ENCODE measurements around the gene SCN2B. TPM values are rescaled to one million over a fixed set of nuclear protein-coding genes. Genes with fewer than 3 reads are reported as not detected.

Gene SCN2B
- total and polyA plus RNA-seq, 2 of the 4 experiments (the other 2 are of a cell fraction): under 0.01 to 0.05 TPM

DNA sequence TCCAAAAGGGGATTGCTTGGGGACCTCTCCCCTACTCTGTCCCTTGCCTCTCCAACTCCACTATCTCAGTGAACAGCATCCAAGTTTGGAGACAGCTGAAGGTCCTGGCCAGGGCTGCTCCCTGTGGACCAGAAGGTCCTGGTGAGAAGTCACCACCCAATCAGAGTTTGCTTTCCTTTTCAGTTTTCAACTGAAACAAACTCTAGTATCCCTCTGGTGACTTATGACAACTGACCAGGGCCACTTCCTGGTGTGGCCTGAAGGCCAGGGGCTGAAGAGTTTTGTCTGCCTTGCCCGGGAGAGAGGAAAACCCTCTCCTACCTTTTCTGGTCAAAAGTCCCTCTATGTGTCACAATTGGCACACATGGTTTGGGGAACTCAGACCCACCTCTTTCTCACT, 43.3 kb upstream of the SCN2B start:
- CTCF ChIA-PET: no interaction called here
- Histone ChIP-seq H4K8ac (ENCODE audit: low read depth in 2 of 2, low read length in 2 of 2) (no peak overlapping the region), H4K91ac (ENCODE audit: insufficient read depth, low read depth, low read length) (no peak overlapping the region), H3K4ac (ENCODE audit: low read depth, low read length) (no peak overlapping the region), H2BK15ac (ENCODE audit: low read depth, low read length) (no peak overlapping the region), H3K4me2 (ENCODE audit: low read depth, low read length) (no peak overlapping the region), H2AK9ac (replicated peaks; ENCODE audit: low read depth, low read length, poor library complexity) (no peak overlapping the region), H3K4me1 (ENCODE audit: control insufficient read depth, insufficient read depth, low read length) (no peaks in the 10 kb centered on the region), H2AK5ac (ENCODE audit: low read depth, low read length) (no peak overlapping the region), H3K9me3 (ENCODE audit: control insufficient read depth, insufficient read depth, low read length) (no peaks in the 10 kb centered on the region), H3K14ac (replicated peaks; ENCODE audit: low read depth, low read length) (no peak overlapping the region), H4K5ac (ENCODE audit: low read depth, low read length) (no peak overlapping the region), H3K4me3 (ENCODE audit: insufficient read depth, low read depth, low read length) (no peak overlapping the region), H2BK20ac (ENCODE audit: low read depth, low read length) (no peak overlapping the region), H2BK120ac (ENCODE audit: low read depth, low read length) (no peak overlapping the region), H3K56ac (ENCODE audit: extremely low read depth, insufficient read depth, low read length) (no peak overlapping the region), H3K9me1 (ENCODE audit: insufficient read depth, low read length) (no peaks in the 10 kb centered on the region), H3K9ac (ENCODE audit: low read depth, low read length) (no peak overlapping the region), H3K79me1 (ENCODE audit: low read depth in 1 of 2, low read length in 2 of 2) (no peaks in the 10 kb centered on the region), H2BK5ac (ENCODE audit: low read depth, low read length, poor library complexity, severe bottlenecking) (no peak overlapping the region), H3K27ac (ENCODE audit: insufficient read depth, low read length) (no peak overlapping the region), H3K36me3 (ENCODE audit: control insufficient read depth, insufficient read depth, low read length) (no peaks in the 10 kb centered on the region), H4K20me1 (ENCODE audit: insufficient read depth, low read length) (no peaks in the 10 kb centered on the region), H3K27me3 (ENCODE audit: control insufficient read depth, insufficient read depth, low read length) (peaks cover 7% of the 10 kb centered on the region; the same call in 1 of the 2 replicates), H3K23ac (ENCODE audit: low read depth, low read length) (no peak overlapping the region), H2AFZ (replicated peaks; ENCODE audit: low read length, poor library complexity) (no peak overlapping the region), H3K18ac (ENCODE audit: low read depth, low read length) (no peak overlapping the region)
- POLR2A ChIA-PET (ENCODE audit: unreplicated experiment): no interaction called here
- no TSS peak for BruUV-seq (replicated peaks)
- dilution Hi-C loops (cut with HindIII; ENCODE audit: low sequenced_read_pairs, unreplicated experiment): no loop called here
- no CpG with 5 or more reads among the region's 1 CpG for WGBS, 2 experiments (ENCODE audit: extremely low coverage in 2 of 2, insufficient read length in 1 of 2)
- ATAC-seq (ENCODE audit: low read depth) (no peak), DNase-seq (no peak)
- intact Hi-C loops (cut with micrococcal nuclease): no loop called here
- TF ChIP-seq MXI1 (IDR thresholded peaks at IDR 0.05; ENCODE audit: borderline replicate concordance, low read depth, low read length) (no peak), FOS (IDR thresholded peaks at IDR 0.05; ENCODE audit: low read depth, low read length) (no peak), MAFK (IDR thresholded peaks at IDR 0.05; ENCODE audit: low read depth, low read length) (no peak), CHD1 (IDR thresholded peaks at IDR 0.05; ENCODE audit: low read depth, low read length) (no peak), RAD21 (IDR thresholded peaks at IDR 0.05; ENCODE audit: low read length) (no peak), CEBPB (IDR thresholded peaks at IDR 0.05; ENCODE audit: low read depth, low read length) (no peak), NFE2L2 (IDR thresholded peaks at IDR 0.05; ENCODE audit: low read depth, low read length) (no peak), BHLHE40 (IDR thresholded peaks at IDR 0.05; ENCODE audit: low read depth, low read length) (no peak), MAZ (IDR thresholded peaks at IDR 0.05; ENCODE audit: borderline replicate concordance, low read depth, low read length) (no peak), RCOR1 (IDR thresholded peaks at IDR 0.05; ENCODE audit: insufficient replicate concordance, low read length) (no peak), POLR2A (IDR thresholded peaks at IDR 0.05; ENCODE audit: low read depth, low read length) (no peak), SMC3 (IDR thresholded peaks at IDR 0.05; ENCODE audit: low read depth, low read length) (no peak)
- TF ChIP-seq, protein P1, sequence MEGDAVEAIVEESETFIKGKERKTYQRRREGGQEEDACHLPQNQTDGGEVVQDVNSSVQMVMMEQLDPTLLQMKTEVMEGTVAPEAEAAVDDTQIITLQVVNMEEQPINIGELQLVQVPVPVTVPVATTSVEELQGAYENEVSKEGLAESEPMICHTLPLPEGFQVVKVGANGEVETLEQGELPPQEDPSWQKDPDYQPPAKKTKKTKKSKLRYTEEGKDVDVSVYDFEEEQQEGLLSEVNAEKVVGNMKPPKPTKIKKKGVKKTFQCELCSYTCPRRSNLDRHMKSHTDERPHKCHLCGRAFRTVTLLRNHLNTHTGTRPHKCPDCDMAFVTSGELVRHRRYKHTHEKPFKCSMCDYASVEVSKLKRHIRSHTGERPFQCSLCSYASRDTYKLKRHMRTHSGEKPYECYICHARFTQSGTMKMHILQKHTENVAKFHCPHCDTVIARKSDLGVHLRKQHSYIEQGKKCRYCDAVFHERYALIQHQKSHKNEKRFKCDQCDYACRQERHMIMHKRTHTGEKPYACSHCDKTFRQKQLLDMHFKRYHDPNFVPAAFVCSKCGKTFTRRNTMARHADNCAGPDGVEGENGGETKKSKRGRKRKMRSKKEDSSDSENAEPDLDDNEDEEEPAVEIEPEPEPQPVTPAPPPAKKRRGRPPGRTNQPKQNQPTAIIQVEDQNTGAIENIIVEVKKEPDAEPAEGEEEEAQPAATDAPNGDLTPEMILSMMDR (conservative IDR thresholded peaks at IDR 0.05; ENCODE audit: low read depth, low read length): no peak
- TF ChIP-seq, protein P2, sequence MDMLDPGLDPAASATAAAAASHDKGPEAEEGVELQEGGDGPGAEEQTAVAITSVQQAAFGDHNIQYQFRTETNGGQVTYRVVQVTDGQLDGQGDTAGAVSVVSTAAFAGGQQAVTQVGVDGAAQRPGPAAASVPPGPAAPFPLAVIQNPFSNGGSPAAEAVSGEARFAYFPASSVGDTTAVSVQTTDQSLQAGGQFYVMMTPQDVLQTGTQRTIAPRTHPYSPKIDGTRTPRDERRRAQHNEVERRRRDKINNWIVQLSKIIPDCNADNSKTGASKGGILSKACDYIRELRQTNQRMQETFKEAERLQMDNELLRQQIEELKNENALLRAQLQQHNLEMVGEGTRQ (IDR thresholded peaks at IDR 0.05; ENCODE audit: low read depth, low read length): no peak
- in situ Hi-C loops (cut with MboI; ENCODE audit: low sequenced_read_pairs): no loop called here

Measured in IMR-90 (cell line).